KMS-11 (cell line): ENCODE data around the gene APBA1.
"Not testable (repeated sequence)": the region's sequence is repeated elsewhere in the genome, so short reads cannot be mapped to it uniquely, and the experiment has no call there.

Source experiments
- H2AFZ ChIP-seq: fragments of 200-600 bp; sonication (generic); 2 replicates; pipeline ENCODE4 v1.6.1; 2016; ENCODE audit warnings: antibody characterized with exemption, mixed run types, low read depth
- H3K27ac ChIP-seq: fragments of 200-600 bp; sonication (generic); 2 replicates; pipeline ENCODE4 v1.6.1; 2016; ENCODE audit warnings: mild to moderate bottlenecking, mixed run types
- H3K27me3 ChIP-seq: fragments of 200-600 bp; sonication (generic); 2 replicates; pipeline ENCODE4 v1.6.1; 2017; ENCODE audit warnings: mild to moderate bottlenecking, low read depth, mixed run types, moderate library complexity; ENCODE audit not compliant: insufficient read depth
- H3K36me3 ChIP-seq: fragments of 200-600 bp; sonication (generic); 2 replicates; pipeline ENCODE4 v1.6.1; 2017; ENCODE audit warnings: mild to moderate bottlenecking, mixed run types; ENCODE audit not compliant: insufficient read depth
- H3K4me1 ChIP-seq: fragments of 200-600 bp; sonication (generic); 2 replicates; pipeline ENCODE4 v1.6.1; 2016; ENCODE audit warnings: mild to moderate bottlenecking, low read depth, mixed run types; ENCODE audit not compliant: poor library complexity, severe bottlenecking
- H3K4me2 ChIP-seq: fragments of 200-600 bp; sonication (generic); 2 replicates; pipeline ENCODE4 v1.7.0; 2016; ENCODE audit warnings: mild to moderate bottlenecking, mixed run types
- H3K4me3 ChIP-seq: fragments of 200-600 bp; sonication (generic); IDR thresholded peaks from 2 replicates; pipeline ENCODE4 v1.6.1; 2017; ENCODE audit warnings: low read depth, low read length, mixed read lengths; ENCODE audit not compliant: insufficient read depth
- H3K79me2 ChIP-seq: fragments of 200-600 bp; sonication (generic); 2 replicates; pipeline ENCODE4 v1.6.1; 2016; ENCODE audit warnings: low read depth, mixed run types; ENCODE audit not compliant: insufficient read depth
- H3K9ac ChIP-seq: fragments of 200-600 bp; sonication (generic); 2 replicates; pipeline ENCODE4 v1.6.1; 2016; ENCODE audit warnings: mild to moderate bottlenecking, mixed run types
- H4K20me1 ChIP-seq: fragments of 200-600 bp; sonication (generic); 2 replicates; pipeline ENCODE4 v1.6.1; 2016; ENCODE audit warnings: mild to moderate bottlenecking, mixed run types; ENCODE audit not compliant: insufficient read depth
- TF ChIP-seq, protein P1 (sequence below): fragments of 200-600 bp; sonication (generic); conservative IDR thresholded peaks from 2 replicates; pipeline ENCODE4 v1.6.1; 2017; ENCODE audit warnings: low read depth, mild to moderate bottlenecking, antibody characterized with exemption, low read length, moderate library complexity, mixed read lengths

The APBA1 gene

DNA sequence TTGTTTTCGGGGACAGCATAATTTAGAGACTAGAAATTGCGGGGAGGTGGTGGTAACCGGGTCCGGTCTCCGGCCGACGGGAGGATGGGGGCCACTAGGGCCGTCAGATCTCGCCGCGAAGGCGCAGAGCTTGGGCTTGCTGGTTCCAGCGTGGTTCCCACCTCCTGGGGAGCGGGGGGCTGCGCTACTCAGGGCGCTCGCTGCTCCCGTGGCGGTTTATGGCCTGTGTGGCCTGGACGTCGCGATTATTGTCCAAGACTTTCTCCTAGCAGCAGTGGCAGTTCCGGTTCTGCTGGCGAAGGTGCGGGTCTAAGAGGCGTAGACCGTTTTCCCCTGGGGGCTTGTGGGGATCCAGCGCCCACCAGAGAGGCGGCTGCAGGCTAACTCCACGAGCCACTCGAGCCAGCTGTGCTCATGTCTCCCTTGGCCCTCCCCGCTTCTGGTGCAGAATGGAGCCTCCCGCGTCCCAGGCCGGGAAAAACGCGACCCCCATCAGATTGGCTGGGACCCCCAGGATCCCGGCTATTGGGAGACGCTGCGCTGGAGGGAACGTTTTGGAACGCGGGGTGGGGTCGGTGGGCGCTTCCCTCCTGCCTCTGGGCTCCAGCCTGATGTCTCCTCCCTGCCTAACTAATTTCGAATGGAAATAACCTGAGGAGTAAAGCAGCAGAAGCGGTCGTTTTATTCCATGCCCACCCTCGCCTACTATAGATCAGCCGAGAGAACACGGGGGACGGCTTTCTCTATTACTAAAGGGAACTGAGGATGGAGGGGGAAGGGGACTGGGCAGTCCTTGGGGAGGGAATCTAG is 260.0 kb downstream of the APBA1 start:
- H3K4me2 ChIP-seq: no peak overlapping the region
- no peak overlapping the region for H3K27ac ChIP-seq
- no peaks in the 10 kb centered on the region for H3K36me3 ChIP-seq
- H3K27me3 ChIP-seq: no peaks in the 10 kb centered on the region
- H4K20me1 ChIP-seq: no peaks in the 10 kb centered on the region
- no peaks in the 10 kb centered on the region for H3K4me1 ChIP-seq
- no peak overlapping the region for H2AFZ ChIP-seq
- TF ChIP-seq, protein P1, sequence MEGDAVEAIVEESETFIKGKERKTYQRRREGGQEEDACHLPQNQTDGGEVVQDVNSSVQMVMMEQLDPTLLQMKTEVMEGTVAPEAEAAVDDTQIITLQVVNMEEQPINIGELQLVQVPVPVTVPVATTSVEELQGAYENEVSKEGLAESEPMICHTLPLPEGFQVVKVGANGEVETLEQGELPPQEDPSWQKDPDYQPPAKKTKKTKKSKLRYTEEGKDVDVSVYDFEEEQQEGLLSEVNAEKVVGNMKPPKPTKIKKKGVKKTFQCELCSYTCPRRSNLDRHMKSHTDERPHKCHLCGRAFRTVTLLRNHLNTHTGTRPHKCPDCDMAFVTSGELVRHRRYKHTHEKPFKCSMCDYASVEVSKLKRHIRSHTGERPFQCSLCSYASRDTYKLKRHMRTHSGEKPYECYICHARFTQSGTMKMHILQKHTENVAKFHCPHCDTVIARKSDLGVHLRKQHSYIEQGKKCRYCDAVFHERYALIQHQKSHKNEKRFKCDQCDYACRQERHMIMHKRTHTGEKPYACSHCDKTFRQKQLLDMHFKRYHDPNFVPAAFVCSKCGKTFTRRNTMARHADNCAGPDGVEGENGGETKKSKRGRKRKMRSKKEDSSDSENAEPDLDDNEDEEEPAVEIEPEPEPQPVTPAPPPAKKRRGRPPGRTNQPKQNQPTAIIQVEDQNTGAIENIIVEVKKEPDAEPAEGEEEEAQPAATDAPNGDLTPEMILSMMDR: no peak
- no peaks in the 10 kb centered on the region for H3K79me2 ChIP-seq
- no peak overlapping the region for H3K4me3 ChIP-seq
- H3K9ac ChIP-seq: no peak overlapping the region

GRCh38 chr9:69411246-69411645 is 260.9 kb downstream of the APBA1 start:
- H3K4me3 ChIP-seq: no peak overlapping the region
- no peak overlapping the region for H3K27ac ChIP-seq
- H3K36me3 ChIP-seq: no peaks in the 10 kb centered on the region
- no peaks in the 10 kb centered on the region for H3K4me1 ChIP-seq
- H3K79me2 ChIP-seq: no peaks in the 10 kb centered on the region
- H2AFZ ChIP-seq: no peak overlapping the region
- H4K20me1 ChIP-seq: no peaks in the 10 kb centered on the region
- no peaks in the 10 kb centered on the region for H3K27me3 ChIP-seq
- TF ChIP-seq, protein P1: no peak
- H3K9ac ChIP-seq: no peak overlapping the region
- no peak overlapping the region for H3K4me2 ChIP-seq

DNA sequence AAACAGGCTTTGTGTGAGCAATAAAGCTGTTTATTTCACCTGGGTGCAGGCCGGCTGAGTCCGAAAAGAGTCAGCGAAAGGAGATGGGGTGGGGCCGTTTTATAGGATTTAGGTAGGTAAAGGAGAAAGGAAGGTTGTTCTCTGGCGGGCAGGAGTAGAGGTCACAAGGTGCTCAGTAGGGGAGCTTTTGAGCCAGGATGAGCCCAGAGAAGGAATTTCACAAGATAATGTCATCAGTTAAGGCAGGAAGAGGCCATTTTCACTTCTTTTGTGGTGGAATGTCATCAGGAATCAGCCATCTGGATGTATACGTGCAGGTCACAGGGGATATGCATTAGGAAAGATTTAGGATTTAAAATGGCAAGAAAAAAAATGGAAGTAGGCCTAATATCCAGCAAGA is 262.2 kb downstream of the APBA1 start:
- not testable (repeated sequence) for H2AFZ ChIP-seq, H4K20me1 ChIP-seq, H3K27me3 ChIP-seq, H3K4me3 ChIP-seq, H3K9ac ChIP-seq, H3K27ac ChIP-seq, H3K4me1 ChIP-seq, H3K4me2 ChIP-seq, H3K79me2 ChIP-seq, H3K36me3 ChIP-seq

DNA sequence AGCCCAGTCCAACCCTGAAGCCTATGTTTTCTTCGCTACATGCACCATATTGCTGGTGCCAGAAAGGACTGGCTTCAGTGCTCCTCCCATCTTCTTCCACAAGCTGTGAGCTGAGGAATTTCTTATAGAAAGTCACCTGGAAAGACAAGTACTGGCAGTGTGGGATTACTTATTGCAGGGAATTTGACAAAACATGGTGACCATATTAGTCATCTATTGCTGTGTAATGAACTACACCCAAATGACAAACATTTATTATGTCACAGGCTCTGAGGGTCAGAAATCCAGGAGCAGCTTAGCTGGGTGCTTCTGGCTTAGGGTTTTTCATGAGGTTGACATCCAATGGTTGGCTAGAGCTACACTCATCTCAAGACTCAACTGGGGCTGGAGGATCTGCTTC is 271.7 kb downstream of the APBA1 start:
- Histone ChIP-seq H3K4me1 (no peaks in the 10 kb centered on the region), H3K79me2 (no peaks in the 10 kb centered on the region), H3K27me3 (no peaks in the 10 kb centered on the region), H2AFZ (no peak overlapping the region), H3K4me2 (no peak overlapping the region), H3K4me3 (no peak overlapping the region), H3K27ac (no peak overlapping the region), H3K9ac (no peak overlapping the region), H3K36me3 (no peaks in the 10 kb centered on the region), H4K20me1 (no peaks in the 10 kb centered on the region)
- TF ChIP-seq, protein P1: no peak
